Naive thymus-derived CD4-positive, alpha-beta T cell (primary cell): ENCODE data around the gene SCD5. TPM values are rescaled to one million over a fixed set of nuclear protein-coding genes. Genes with fewer than 3 reads are reported as not detected.

Source experiments
- ATAC-seq: fragments of 150-1000 bp; cut with Tn5 transposase; 2 replicates; pipeline ENCODE4 v1.10.0; 2021; ENCODE audit warnings: mild to moderate bottlenecking, moderate library complexity
- CTCF ChIA-PET: fragments of 350-600 bp; sonication (Branson Sonifier 250); formaldehyde crosslinking; loops from one replicate; lab custom pipeline; 2021; ENCODE audit warnings: antibody characterized with exemption; lab: Charles Lee
- POLR2A ChIA-PET: fragments of 350-600 bp; sonication (Branson Sonifier 250); formaldehyde crosslinking; loops from one replicate; lab custom pipeline; 2021; ENCODE audit warnings: antibody characterized with exemption, inconsistent platforms; lab: Charles Lee
- DNase-seq, 9 donors: peaks; one replicate each; pipeline versions ENCODE4 v3.0.0 to v3.0.0-alpha.2; 2020 to 2022; ENCODE audit warnings: mixed read lengths in 1 of 9
- H3K27ac ChIP-seq: one replicate; pipeline ENCODE4 v1.7.0; 2013; ENCODE audit warnings: mild to moderate bottlenecking, low read depth, low read length, moderate library complexity
- H3K27me3 ChIP-seq, 2 donors: one replicate each; pipeline ENCODE4 v1.7.0; 2013; ENCODE audit warnings: low read length in 2 of 2, mild to moderate bottlenecking in 2 of 2, moderate library complexity in 2 of 2; ENCODE audit not compliant: control insufficient read depth in 2 of 2, insufficient read depth in 2 of 2
- H3K36me3 ChIP-seq, 3 experiments: 1 replicate in 2 of 3; 2 replicates in 1 of 3; pipeline ENCODE4 v1.7.0; 2013; ENCODE audit warnings: low read length in 3 of 3, mild to moderate bottlenecking in 3 of 3, moderate library complexity in 1 of 3; ENCODE audit not compliant: insufficient read depth in 3 of 3, control insufficient read depth in 2 of 3
- H3K4me1 ChIP-seq, 2 donors: one replicate each; pipeline ENCODE4 v1.7.0; 2013; ENCODE audit warnings: low read length in 2 of 2, mild to moderate bottlenecking in 2 of 2, moderate library complexity in 1 of 2; ENCODE audit not compliant: control insufficient read depth in 2 of 2, insufficient read depth in 2 of 2
- H3K4me3 ChIP-seq: 2 replicates; pipeline ENCODE4 v1.7.0; 2013; ENCODE audit warnings: mild to moderate bottlenecking, low read length
- H3K9me3 ChIP-seq, 3 experiments: 1 replicate in 2 of 3; 2 replicates in 1 of 3; pipeline ENCODE4 v1.7.0; 2013; ENCODE audit warnings: low read length in 3 of 3; ENCODE audit not compliant: control insufficient read depth in 2 of 3
- H3K27ac Mint-ChIP-seq, 9 donors: one replicate each; pipeline ENCODE4 v1.8.0; 2020 to 2022; ENCODE audit warnings: mixed read lengths in 9 of 9, mild to moderate bottlenecking in 8 of 9, moderate library complexity in 5 of 9, inconsistent platforms in 2 of 9
- H3K27me3 Mint-ChIP-seq, 5 donors: one replicate each; pipeline ENCODE4 v1.8.0; 2021 to 2022; ENCODE audit warnings: mixed read lengths in 5 of 5, mild to moderate bottlenecking in 1 of 5
- H3K36me3 Mint-ChIP-seq, 5 donors: one replicate each; pipeline ENCODE4 v1.8.0; 2020 to 2022; ENCODE audit warnings: mixed read lengths in 5 of 5, mild to moderate bottlenecking in 3 of 5, inconsistent platforms in 1 of 5
- H3K4me1 Mint-ChIP-seq, 7 donors: one replicate each; pipeline ENCODE4 v1.8.0; 2020 to 2022; ENCODE audit warnings: mixed read lengths in 7 of 7, mild to moderate bottlenecking in 3 of 7, inconsistent platforms in 1 of 7
- H3K4me3 Mint-ChIP-seq, 10 donors: one replicate each; pipeline ENCODE4 v1.8.0; 2020 to 2022; ENCODE audit warnings: mild to moderate bottlenecking in 10 of 10, mixed read lengths in 10 of 10, moderate library complexity in 6 of 10, inconsistent platforms in 2 of 10
- H3K9me3 Mint-ChIP-seq, 11 donors: one replicate each; pipeline ENCODE4 v1.8.0; 2020 to 2022; ENCODE audit warnings: mixed read lengths in 11 of 11, mild to moderate bottlenecking in 4 of 11, inconsistent platforms in 1 of 11, moderate library complexity in 1 of 11
- intact Hi-C, 2 donors: fragments of 100-400 bp; cut with micrococcal nuclease; formaldehyde crosslinking; loops; one replicate each; pipeline ENCODE4 v1.15.1; 2023
- polyA plus RNA-seq, 2 donors: library from polyadenylated mRNA; unstranded; fragments of 300-500 nt; fragmentation: Illumina TruSeq; gene quantifications; one replicate each; pipeline ENCODE4 v1.2.3, GENCODE V29; 2021
- total RNA-seq, 6 experiments: library from RNA in 5 of 6; stranded (reverse) in 5 of 6; gene quantifications; 1 replicate in 5 of 6; 2 replicates in 1 of 6; pipeline ENCODE4 v1.2.3 and lab custom pipeline; 2021 to 2026

SCD5 gene
- total and polyA plus RNA-seq, 7 experiments from 2014 or later = 0.13 to 1.5 (median 0.44) TPM; not detected in 4

DNA sequence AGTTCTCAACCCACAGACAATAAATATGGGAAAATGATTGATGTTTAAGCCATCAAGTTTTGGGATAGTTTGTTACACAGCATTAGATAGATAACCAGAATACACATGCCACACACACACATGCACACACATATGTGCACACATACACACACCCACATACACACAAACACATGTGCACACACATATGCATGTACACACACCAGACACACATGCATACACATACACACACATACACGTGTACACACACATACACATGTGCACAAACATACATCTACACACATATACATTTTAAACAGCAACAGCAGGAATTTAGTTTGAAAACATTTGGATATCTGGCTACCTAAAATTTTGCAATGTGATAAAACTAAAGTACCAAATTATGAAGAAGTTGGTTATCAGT lies 194.1 kb downstream of the SCD5 start:
- no peak overlapping the region for H3K4me3 ChIP-seq

DNA sequence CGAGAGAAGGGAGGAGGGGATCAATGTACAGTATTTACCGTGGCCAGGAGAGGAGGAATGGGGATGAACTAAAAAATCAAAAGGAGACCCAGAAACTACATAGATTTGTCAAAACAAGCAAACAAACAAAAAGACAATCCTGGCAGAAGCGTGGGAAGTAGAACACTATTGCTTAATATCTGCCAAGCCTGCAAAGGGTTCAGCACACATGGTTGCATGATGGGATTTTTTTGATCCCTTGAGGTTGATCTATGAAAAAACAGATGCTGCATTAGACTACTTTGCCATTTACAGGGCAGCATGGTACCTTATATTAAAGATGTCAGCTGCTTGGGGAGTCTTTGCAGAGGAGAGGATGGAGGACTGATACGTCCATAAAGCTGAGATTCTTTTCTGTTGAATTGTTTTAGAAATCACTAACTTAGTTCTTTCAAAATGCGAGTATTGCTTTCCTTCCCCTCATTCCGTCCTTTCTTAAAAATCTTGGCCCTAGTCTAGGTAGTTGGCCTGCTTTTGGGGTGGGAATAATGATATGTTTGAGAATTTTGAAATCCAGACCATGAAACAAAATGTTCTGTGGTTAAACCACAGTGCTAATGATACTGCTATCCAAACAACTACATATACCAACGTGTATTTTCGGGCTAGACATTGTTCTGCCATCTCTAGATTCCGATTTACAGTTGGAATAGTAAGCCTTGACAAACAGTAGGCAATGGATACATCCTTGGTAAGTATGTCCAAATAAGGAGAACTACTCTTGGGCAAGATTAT lies 197.2 kb downstream of the SCD5 start:
- Mint-ChIP-seq H3K4me3 (no peak overlapping the region), H3K27me3 (peaks cover 0 to 10% (median 8%) of the 10 kb centered on the region in 5 donors), H3K4me1 (no peaks in the 10 kb centered on the region), H3K36me3 (no peaks in the 10 kb centered on the region), H3K27ac (no peak overlapping the region), H3K9me3 (peaks cover 0 to 3% (median 0%) of the 10 kb centered on the region in 11 donors)
- POLR2A ChIA-PET = no interaction called here
- intact Hi-C loops = no loop called here
- H3K27ac ChIP-seq = no peak overlapping the region
- DNase-seq = no peak
- ATAC-seq = no peak
- H3K9me3 ChIP-seq = no peaks in the 10 kb centered on the region
- no peaks in the 10 kb centered on the region for H3K36me3 ChIP-seq
- H3K4me1 ChIP-seq = no peaks in the 10 kb centered on the region
- CTCF ChIA-PET = no interaction called here
- no peaks in the 10 kb centered on the region for H3K27me3 ChIP-seq
- H3K4me3 ChIP-seq = no peak overlapping the region

More for the DNA sequence above, 194.1 kb downstream of the SCD5 start:
- ATAC-seq (no peak), DNase-seq (no peak)
- no peaks in the 10 kb centered on the region for H3K9me3 ChIP-seq
- no peaks in the 10 kb centered on the region for H3K4me1 ChIP-seq
- no peak overlapping the region for H3K4me3 Mint-ChIP-seq
- POLR2A ChIA-PET = no interaction called here
- peaks cover 0 to 3% (median 0%) of the 10 kb centered on the region in 11 donors for H3K9me3 Mint-ChIP-seq
- no peaks in the 10 kb centered on the region for H3K4me1 Mint-ChIP-seq
- peaks cover 0 to 8% (median 0%) of the 10 kb centered on the region in 5 donors for H3K27me3 Mint-ChIP-seq
- no peak overlapping the region for H3K27ac Mint-ChIP-seq
- H3K36me3 Mint-ChIP-seq = no peaks in the 10 kb centered on the region
- no peaks in the 10 kb centered on the region for H3K36me3 ChIP-seq
- no peaks in the 10 kb centered on the region for H3K27me3 ChIP-seq
- intact Hi-C loops = no loop called here
- no peak overlapping the region for H3K27ac ChIP-seq
- CTCF ChIA-PET = no interaction called here

- H3K27ac Mint-ChIP-seq = no peak overlapping the region
- H3K27me3 ChIP-seq = no peaks in the 10 kb centered on the region
- H3K36me3 Mint-ChIP-seq = no peaks in the 10 kb centered on the region
- no peaks in the 10 kb centered on the region for H3K9me3 ChIP-seq
- H3K27me3 Mint-ChIP-seq = peaks cover 0 to 17% (median 11%) of the 10 kb centered on the region in 5 donors
- no peak overlapping the region for H3K4me3 ChIP-seq
- DNase-seq = no peak
- no peaks in the 10 kb centered on the region for H3K4me1 ChIP-seq
- no peak overlapping the region for H3K27ac ChIP-seq
- intact Hi-C loops = no loop called here
- no peak for ATAC-seq
- ChIA-PET POLR2A (no interaction called here), CTCF (interaction anchor here (0.6 kb wide), 1 partner anchor 16 kb away, joined by 3 read pairs; no protein-coding TSS in a partner anchor)
- H3K36me3 ChIP-seq = no peaks in the 10 kb centered on the region
- H3K9me3 Mint-ChIP-seq = no peaks in the 10 kb centered on the region
- no peaks in the 10 kb centered on the region for H3K4me1 Mint-ChIP-seq
- H3K4me3 Mint-ChIP-seq = no peak overlapping the region
These were observed 199.3 kb downstream of the SCD5 start for GRCh38 chr4:82599336-82599735.

DNA sequence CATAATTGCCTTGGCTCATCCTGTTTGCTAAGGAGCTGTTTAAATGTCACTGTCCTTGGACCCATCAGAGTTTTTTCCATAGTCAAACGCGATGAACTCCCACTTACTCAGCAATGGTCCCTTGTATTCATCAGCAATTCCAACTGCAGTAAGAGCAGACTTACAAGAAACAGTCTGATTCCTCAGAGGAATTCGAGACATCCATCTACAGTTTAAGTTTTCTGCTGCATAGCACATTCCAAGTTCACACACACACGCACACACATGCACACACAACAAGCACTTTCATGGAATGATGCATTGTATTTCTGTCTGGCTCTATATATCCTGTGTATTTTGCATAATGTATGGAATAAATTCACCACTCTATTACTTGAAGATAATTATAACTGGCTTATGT lies 204.1 kb downstream of the SCD5 start:
- Histone ChIP-seq H3K27me3 (no peaks in the 10 kb centered on the region), H3K27ac (no peak overlapping the region), H3K9me3 (no peaks in the 10 kb centered on the region), H3K36me3 (no peaks in the 10 kb centered on the region), H3K4me3 (no peak overlapping the region), H3K4me1 (no peaks in the 10 kb centered on the region)
- ChIA-PET POLR2A (no interaction called here), CTCF (no interaction called here)
- Mint-ChIP-seq H3K4me3 (no peak overlapping the region), H3K4me1 (no peaks in the 10 kb centered on the region), H3K9me3 (peaks cover 0 to 2% (median 0%) of the 10 kb centered on the region in 11 donors), H3K27ac (no peak overlapping the region), H3K36me3 (no peaks in the 10 kb centered on the region), H3K27me3 (peaks cover 9 to 43% (median 20%) of the 10 kb centered on the region in 5 donors)
- intact Hi-C loops = no loop called here
- ATAC-seq (no peak), DNase-seq (no peak)

GRCh38 chr4:82593411-82593810 lies 205.2 kb downstream of the SCD5 start:
- peaks cover 0 to 4% (median 0%) of the 10 kb centered on the region in 11 donors for H3K9me3 Mint-ChIP-seq
- Histone ChIP-seq H3K4me1 (no peaks in the 10 kb centered on the region), H3K9me3 (no peaks in the 10 kb centered on the region), H3K4me3 (no peak overlapping the region), H3K27ac (no peak overlapping the region), H3K36me3 (no peaks in the 10 kb centered on the region), H3K27me3 (no peaks in the 10 kb centered on the region)
- intact Hi-C loops = no loop called here
- ATAC-seq = no peak
- no peaks in the 10 kb centered on the region for H3K4me1 Mint-ChIP-seq
- no peaks in the 10 kb centered on the region for H3K36me3 Mint-ChIP-seq
- ChIA-PET CTCF (no interaction called here), POLR2A (no interaction called here)
- no peak overlapping the region for H3K27ac Mint-ChIP-seq
- H3K4me3 Mint-ChIP-seq = no peak overlapping the region
- no peak for DNase-seq
- H3K27me3 Mint-ChIP-seq = peaks cover 9 to 42% (median 20%) of the 10 kb centered on the region in 5 donors

DNA sequence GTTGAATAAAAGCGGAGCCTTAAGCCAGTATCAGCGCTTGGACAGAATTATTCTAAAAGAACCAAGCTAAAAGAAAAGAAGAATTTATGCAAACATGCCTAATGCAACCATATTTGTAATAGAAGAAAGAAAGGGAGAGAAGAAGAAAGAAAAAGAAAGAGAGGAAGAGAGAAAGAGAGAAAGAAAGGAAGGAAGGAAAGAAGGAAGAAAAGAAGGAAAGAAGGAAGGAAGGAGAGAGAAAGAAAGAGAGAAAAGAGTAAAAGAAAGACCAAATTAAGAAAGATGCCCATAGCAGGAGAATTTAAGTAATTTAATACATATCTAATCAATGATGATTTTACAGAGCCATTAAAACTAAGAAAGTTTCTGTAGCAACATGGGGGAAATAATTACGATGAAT lies 206.0 kb downstream of the SCD5 start:
- Mint-ChIP-seq H3K36me3 (no peaks in the 10 kb centered on the region), H3K27ac (no peak overlapping the region), H3K9me3 (peaks cover 0 to 4% (median 0%) of the 10 kb centered on the region in 11 donors), H3K4me1 (no peaks in the 10 kb centered on the region), H3K4me3 (no peak overlapping the region), H3K27me3 (peaks cover 9 to 37% (median 20%) of the 10 kb centered on the region in 5 donors)
- no peak for ATAC-seq
- Histone ChIP-seq H3K4me1 (no peaks in the 10 kb centered on the region), H3K27ac (no peak overlapping the region), H3K27me3 (no peaks in the 10 kb centered on the region), H3K36me3 (no peaks in the 10 kb centered on the region), H3K9me3 (no peaks in the 10 kb centered on the region), H3K4me3 (no peak overlapping the region)
- intact Hi-C loops = no loop called here
- CTCF ChIA-PET = no interaction called here
- POLR2A ChIA-PET = no interaction called here
- DNase-seq = no peak

DNA sequence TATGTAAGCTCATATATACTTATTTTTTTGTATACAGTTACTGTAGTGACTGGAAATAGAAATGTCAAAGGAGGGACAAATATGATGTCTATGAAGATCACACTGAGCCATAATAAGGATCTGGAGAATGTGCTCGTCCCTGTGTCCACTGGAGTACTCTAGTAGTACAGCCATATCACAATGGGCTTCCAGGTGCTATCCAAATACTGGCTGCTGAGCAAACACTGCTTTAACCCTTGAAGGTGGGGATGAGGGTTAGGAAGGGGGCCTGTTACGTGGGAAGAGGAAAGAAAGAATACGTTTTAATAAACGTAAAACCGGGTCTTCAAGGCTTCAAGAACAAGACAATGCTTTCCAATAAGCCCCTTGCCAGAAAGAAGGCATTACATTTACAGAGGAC lies 207.0 kb downstream of the SCD5 start:
- no peaks in the 10 kb centered on the region for H3K4me1 Mint-ChIP-seq
- peaks cover 9 to 34% (median 20%) of the 10 kb centered on the region in 5 donors for H3K27me3 Mint-ChIP-seq
- no peak overlapping the region for H3K27ac Mint-ChIP-seq
- H3K9me3 Mint-ChIP-seq = peaks cover 0 to 4% (median 0%) of the 10 kb centered on the region in 11 donors
- intact Hi-C loops = no loop called here
- no peaks in the 10 kb centered on the region for H3K36me3 Mint-ChIP-seq
- Histone ChIP-seq H3K9me3 (no peaks in the 10 kb centered on the region), H3K36me3 (no peaks in the 10 kb centered on the region), H3K4me3 (no peak overlapping the region), H3K4me1 (no peaks in the 10 kb centered on the region), H3K27ac (no peak overlapping the region), H3K27me3 (no peaks in the 10 kb centered on the region)
- DNase-seq = no peak
- POLR2A ChIA-PET = no interaction called here
- no peak overlapping the region for H3K4me3 Mint-ChIP-seq
- no peak for ATAC-seq
- CTCF ChIA-PET = no interaction called here
